ENCODE data around the gene GINS1. TPM values are rescaled to one million over a fixed set of nuclear protein-coding genes. Genes with fewer than 3 reads are reported as not detected.

GINS1 gene
- total and polyA plus RNA-seq, 2 of the 8 experiments (the other 6 are each of a cell fraction or from before 2014, with no cell fraction given): 44.7 to 68.4 TPM

GRCh38 chr20:25466846-25467245, 59.4 kb downstream of the GINS1 start:
- H3K9ac ChIP-seq (replicated peaks in 1 of 4; ENCODE audit: extremely low read depth in 1 of 4, low read depth in 3 of 4, low read length in 3 of 4): no peak overlapping the region
- no peak overlapping the region for H3K18ac ChIP-seq (ENCODE audit: extremely low read depth, low read length)
- no peak overlapping the region for H3K4me3 ChIP-seq (ENCODE audit: extremely low read depth in 1 of 4, insufficient read depth in 2 of 4, low read depth in 3 of 4, low read length in 4 of 4)
- no peak overlapping the region for H4K91ac ChIP-seq (replicated peaks; ENCODE audit: insufficient read length, low read length)
- no peaks in the 10 kb centered on the region for H3K79me2 ChIP-seq (ENCODE audit: control insufficient read depth in 1 of 2, insufficient read depth in 2 of 2, low read length in 2 of 2)
- no peak overlapping the region for H4K5ac ChIP-seq (ENCODE audit: insufficient read length, low read depth, low read length)
- H2BK5ac ChIP-seq (ENCODE audit: low read depth, low read length): no peak overlapping the region
- no peak overlapping the region for H2BK20ac ChIP-seq (ENCODE audit: low read length)
- peaks cover 0 to 3% of the 10 kb centered on the region in 2 experiments for H4K20me1 ChIP-seq (replicated peaks in 1 of 2; ENCODE audit: control insufficient read depth in 1 of 2, insufficient read depth in 2 of 2, low read length in 2 of 2)
- H3K27ac ChIP-seq (ENCODE audit: low read depth, low read length): no peak overlapping the region
- no peak for FAIRE-seq
- no peak overlapping the region for H3K14ac ChIP-seq (ENCODE audit: insufficient read length)
- H3K4me2 ChIP-seq (ENCODE audit: insufficient read depth in 1 of 2, low read depth in 2 of 2, low read length in 2 of 2): no peak overlapping the region
- no peak for DNase-seq (ENCODE audit: low read depth in 1 of 2, low spot score in 2 of 2)
- no peak overlapping the region for H4K8ac ChIP-seq (ENCODE audit: extremely low read depth, insufficient read depth, low read length)
- TF ChIP-seq NRF1 (IDR thresholded peaks at IDR 0.05; ENCODE audit: low read depth, low read length): no peak
- TF ChIP-seq E2F6 (IDR thresholded peaks at IDR 0.05): no peak
- no peak for TF ChIP-seq CBX5 (IDR thresholded peaks at IDR 0.05; ENCODE audit: low read depth, low read length)
- no peak for TF ChIP-seq CREB1 (IDR thresholded peaks at IDR 0.05)
- no peak for TF ChIP-seq KDM5A (IDR thresholded peaks at IDR 0.05; ENCODE audit: low read length)
- no peak for TF ChIP-seq KDM1A (IDR thresholded peaks at IDR 0.05; ENCODE audit: borderline replicate concordance, low read length)
- no peak for TF ChIP-seq SUZ12 (IDR thresholded peaks at IDR 0.05; ENCODE audit: low read length)
- TF ChIP-seq RNF2 (IDR thresholded peaks at IDR 0.05; ENCODE audit: borderline replicate concordance, low read depth, low read length, missing control alignments, poor library complexity, severe bottlenecking): no peak
- no peak for TF ChIP-seq CTBP2 (IDR thresholded peaks at IDR 0.05; ENCODE audit: borderline replicate concordance, insufficient read depth, insufficient read length, low read length)
- no peak for TF ChIP-seq PHF8 (conservative IDR thresholded peaks at IDR 0.05; ENCODE audit: low read depth, low read length)
- TF ChIP-seq CHD1 (IDR thresholded peaks at IDR 0.05; ENCODE audit: low read depth, low read length): no peak
- TF ChIP-seq GTF2F1 (IDR thresholded peaks at IDR 0.05; ENCODE audit: borderline replicate concordance, low read depth, low read length): no peak
- no peak for TF ChIP-seq BACH1 (IDR thresholded peaks at IDR 0.05; ENCODE audit: low read length)
- no peak overlapping the region for H2AFZ ChIP-seq (ENCODE audit: low read length)
- H3K56ac ChIP-seq (replicated peaks; ENCODE audit: insufficient read length, low read depth, low read length): no peak overlapping the region
- H3K36me3 ChIP-seq (ENCODE audit: control insufficient read depth in 2 of 4, insufficient read depth in 4 of 4, low read length in 3 of 4): peaks cover 0 to 24% (median 11%) of the 10 kb centered on the region in 4 experiments; a peak in 5 of 8 replicates
- ChIA-PET CTCF (ENCODE audit: partially characterized antibody) (interaction anchor here (1.0 kb wide), 1 partner anchor 48 kb away, joined by 3 read pairs; no protein-coding TSS in a partner anchor), POLR2A (ENCODE audit: partially characterized antibody) (interaction anchor here (0.8 kb wide), 1 partner anchor 118 kb away, joined by 3 read pairs; no protein-coding TSS in a partner anchor)
- no peak overlapping the region for H2BK120ac ChIP-seq (replicated peaks; ENCODE audit: low read depth, low read length)
- no peaks in the 10 kb centered on the region for H3K79me1 ChIP-seq (ENCODE audit: low read depth, low read length)
- H2AK5ac ChIP-seq (ENCODE audit: low read depth, low read length): no peak overlapping the region
- no peak overlapping the region for H2BK15ac ChIP-seq (ENCODE audit: low read length)
- no peaks in the 10 kb centered on the region for H3K9me3 ChIP-seq (ENCODE audit: insufficient read depth in 2 of 2, low read depth in 1 of 2, low read length in 1 of 2)
- WGBS, 2 experiments (ENCODE audit: extremely low coverage in 1 of 2, insufficient coverage in 1 of 2, insufficient read length in 1 of 2, insufficient replicate concordance in 2 of 2, low coverage in 1 of 2, low lambda C conversion rate in 2 of 2, missing lambda C conversion rate in 1 of 2): 96% methylated on average over 7 of the region's 7 CpGs; no CpG with 5 or more reads in 1 of the 2 experiments
- H3K4me1 ChIP-seq (replicated peaks in 1 of 4; ENCODE audit: control insufficient read depth in 3 of 4, insufficient read depth in 4 of 4, low read length in 3 of 4): no peaks in the 10 kb centered on the region; a peak in 2 of 7 replicates
- H3K23me2 ChIP-seq (ENCODE audit: low read depth, low read length): no peaks in the 10 kb centered on the region
- H3K4ac ChIP-seq (replicated peaks; ENCODE audit: insufficient read length, low read depth, low read length): no peak overlapping the region
- H3K27me3 ChIP-seq (replicated peaks in 1 of 4; ENCODE audit: control insufficient read depth in 3 of 4, extremely low read depth in 1 of 4, insufficient read depth in 3 of 4, low read length in 3 of 4): no peaks in the 10 kb centered on the region
- no peak overlapping the region for H2BK12ac ChIP-seq (ENCODE audit: low read depth, low read length)
- no peak overlapping the region for H3K23ac ChIP-seq (ENCODE audit: insufficient read length)

All from H1 (cell line).